Measurements from ENCODE around the gene TM9SF4.
"Not testable (repeated sequence)": the region's sequence is repeated elsewhere in the genome, so short reads cannot be mapped to it uniquely, and the experiment has no call there.

The TM9SF4 gene

GRCh38 chr20:32191873-32192272 is 82.4 kb downstream of the TM9SF4 start:
- DNase-seq = no peak

- DNase-seq = no peak
Measured at GRCh38 chr20:32192698-32193097, 83.2 kb downstream of the TM9SF4 start.

GRCh38 chr20:32193336-32193735 is 83.8 kb downstream of the TM9SF4 start:
- not testable (repeated sequence) for DNase-seq

- DNase-seq = no peak
Measured at GRCh38 chr20:32193996-32194395, 84.5 kb downstream of the TM9SF4 start.

GRCh38 chr20:32195581-32195980 is 86.1 kb downstream of the TM9SF4 start:
- DNase-seq = no peak

- not testable (repeated sequence) for DNase-seq
Measured at GRCh38 chr20:32196613-32197012, 87.1 kb downstream of the TM9SF4 start.

- DNase-seq = not testable (repeated sequence)
Measured at GRCh38 chr20:32197136-32197535, 87.6 kb downstream of the TM9SF4 start.

GRCh38 chr20:32199006-32199405 is 89.5 kb downstream of the TM9SF4 start:
- DNase-seq = no peak

- no peak for DNase-seq
Measured at GRCh38 chr20:32201296-32201976, 91.9 kb downstream of the TM9SF4 start.

- no peak for DNase-seq
Measured at GRCh38 chr20:32201977-32202363, 92.5 kb downstream of the TM9SF4 start.

- DNase-seq = no peak
Measured at GRCh38 chr20:32203356-32204204, 94.1 kb downstream of the TM9SF4 start.

GRCh38 chr20:32204205-32205109 is 94.9 kb downstream of the TM9SF4 start:
- no peak for DNase-seq

- no peak for DNase-seq
Measured at GRCh38 chr20:32205110-32205842, 95.8 kb downstream of the TM9SF4 start.

GRCh38 chr20:32205843-32206759 is 96.6 kb downstream of the TM9SF4 start:
- DNase-seq = no peak

- DNase-seq = no peak
Measured at GRCh38 chr20:32206760-32207625, 97.5 kb downstream of the TM9SF4 start.

GRCh38 chr20:32207626-32208498 is 98.3 kb downstream of the TM9SF4 start, which contains the start of the genes PLAGL2 and POFUT1:
TSS of gene PLAGL2 (minus strand) at chr20:32207743. CDS start at chr20:32202178, 5,565 bp downstream.
TSS of gene POFUT1 (plus strand) at chr20:32207880. CDS start at chr20:32207942, 62 bp downstream.
- peak; percentile 20 for DNase-seq

GRCh38 chr20:32208499-32209154 is 99.1 kb downstream of the TM9SF4 start:
- no peak for DNase-seq

- DNase-seq = no peak
Measured at GRCh38 chr20:32209850-32210605, 100.5 kb downstream of the TM9SF4 start.

All from cortex of kidney (tissue), 1 donor.